ENCODE results near the gene WDTC1. TPM values are rescaled to one million over a fixed set of nuclear protein-coding genes. Genes with fewer than 3 reads are reported as not detected.

Gene WDTC1
- total and polyA plus RNA-seq, 9 of the 15 experiments (the other 6 are each of a cell fraction or from before 2014, with no cell fraction given) = 0.18 to 32.3 (median 8.8) TPM

DNA sequence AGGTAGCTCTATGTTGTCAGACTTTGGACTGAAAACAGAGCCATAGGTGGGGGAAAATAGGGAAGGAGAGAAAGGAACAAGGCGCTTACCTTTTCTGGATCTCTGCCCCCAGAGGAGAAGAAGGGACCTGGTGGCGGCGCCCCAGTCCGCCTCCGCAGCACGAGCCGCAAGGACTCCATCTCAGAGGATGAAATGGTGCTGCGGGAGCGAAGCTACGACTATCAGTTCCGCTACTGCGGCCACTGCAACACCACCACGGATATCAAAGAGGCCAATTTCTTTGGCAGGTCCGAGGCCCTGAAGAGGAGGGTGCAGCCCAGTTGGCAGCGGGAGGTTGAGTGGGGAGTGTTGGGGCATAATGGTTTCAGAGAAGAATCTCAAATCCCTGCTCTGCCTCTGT lies 69.1 kb downstream of the WDTC1 start:
- H3K4me1 ChIP-seq (replicated peaks in 1 of 2; ENCODE audit: control insufficient read depth in 2 of 2, insufficient read depth in 2 of 2, low read length in 2 of 2) = peaks cover 0 to 15% of the 10 kb centered on the region in 2 experiments; a peak in 2 of 5 replicates
- H3K9me3 ChIP-seq (replicated peaks; ENCODE audit: control insufficient read depth, insufficient read depth, low read depth, low read length) = no peaks in the 10 kb centered on the region
- H3K79me2 ChIP-seq (ENCODE audit: control insufficient read depth, insufficient read depth, low read length) = no peaks in the 10 kb centered on the region
- no TSS peak for BruUV-seq (replicated peaks)
- DNase-seq (ENCODE audit: extremely low read depth in 1 of 4, low spot score in 3 of 4) = no peak
- in situ Hi-C loops (cut with MboI) (loop anchor here (5.0 kb wide), 1 partner anchor 84 kb away; no protein-coding TSS in a partner anchor), intact Hi-C loops (cut with micrococcal nuclease) (loop anchor here (5.0 kb wide), 2 partner anchors 54 to 69 kb away; partner anchors contain the start of gene FCN3)
- no peak overlapping the region for H3K27ac ChIP-seq (ENCODE audit: extremely low read depth, low read depth, low read length)
- FAIRE-seq = no peak
- H3K9ac ChIP-seq (ENCODE audit: insufficient read depth in 1 of 2, low read depth in 2 of 2, low read length in 2 of 2) = no peak overlapping the region
- H3K4me3 ChIP-seq = no peak overlapping the region
- CTCF ChIA-PET (ENCODE audit: low intra/inter-chr PET ratio) = interaction anchor here (0.6 to 1.3 kb wide), 3 partner anchors 85 to 266 kb away, joined by 3 to 4 read pairs (median 3); no protein-coding TSS in a partner anchor
- 0 out of 2 replicates have a peak, but pooled peaks cover 7% of the 10 kb centered on the region for H4K20me1 ChIP-seq (replicated peaks; ENCODE audit: control insufficient read depth, insufficient read depth, low read length)
- POLR2A ChIA-PET = interaction anchor here (0.8 to 1.1 kb wide), 2 partner anchors 9 to 88 kb away, joined by 3 read pairs; no protein-coding TSS in a partner anchor
- TF ChIP-seq RFX7 (CRISPR knock-in tag; IDR thresholded peaks at IDR 0.05) (no peak), BRF1 (IDR thresholded peaks at IDR 0.05; ENCODE audit: borderline replicate concordance, extremely low read depth, insufficient read length) (no peak), CREM (IDR thresholded peaks at IDR 0.05; ENCODE audit: low read depth) (no peak)
- TF ChIP-seq, protein P1, sequence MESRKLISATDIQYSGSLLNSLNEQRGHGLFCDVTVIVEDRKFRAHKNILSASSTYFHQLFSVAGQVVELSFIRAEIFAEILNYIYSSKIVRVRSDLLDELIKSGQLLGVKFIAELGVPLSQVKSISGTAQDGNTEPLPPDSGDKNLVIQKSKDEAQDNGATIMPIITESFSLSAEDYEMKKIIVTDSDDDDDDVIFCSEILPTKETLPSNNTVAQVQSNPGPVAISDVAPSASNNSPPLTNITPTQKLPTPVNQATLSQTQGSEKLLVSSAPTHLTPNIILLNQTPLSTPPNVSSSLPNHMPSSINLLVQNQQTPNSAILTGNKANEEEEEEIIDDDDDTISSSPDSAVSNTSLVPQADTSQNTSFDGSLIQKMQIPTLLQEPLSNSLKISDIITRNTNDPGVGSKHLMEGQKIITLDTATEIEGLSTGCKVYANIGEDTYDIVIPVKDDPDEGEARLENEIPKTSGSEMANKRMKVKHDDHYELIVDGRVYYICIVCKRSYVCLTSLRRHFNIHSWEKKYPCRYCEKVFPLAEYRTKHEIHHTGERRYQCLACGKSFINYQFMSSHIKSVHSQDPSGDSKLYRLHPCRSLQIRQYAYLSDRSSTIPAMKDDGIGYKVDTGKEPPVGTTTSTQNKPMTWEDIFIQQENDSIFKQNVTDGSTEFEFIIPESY (CRISPR knock-in tag; IDR thresholded peaks at IDR 0.05) = peak; percentile 98
- TF ChIP-seq, protein P2, sequence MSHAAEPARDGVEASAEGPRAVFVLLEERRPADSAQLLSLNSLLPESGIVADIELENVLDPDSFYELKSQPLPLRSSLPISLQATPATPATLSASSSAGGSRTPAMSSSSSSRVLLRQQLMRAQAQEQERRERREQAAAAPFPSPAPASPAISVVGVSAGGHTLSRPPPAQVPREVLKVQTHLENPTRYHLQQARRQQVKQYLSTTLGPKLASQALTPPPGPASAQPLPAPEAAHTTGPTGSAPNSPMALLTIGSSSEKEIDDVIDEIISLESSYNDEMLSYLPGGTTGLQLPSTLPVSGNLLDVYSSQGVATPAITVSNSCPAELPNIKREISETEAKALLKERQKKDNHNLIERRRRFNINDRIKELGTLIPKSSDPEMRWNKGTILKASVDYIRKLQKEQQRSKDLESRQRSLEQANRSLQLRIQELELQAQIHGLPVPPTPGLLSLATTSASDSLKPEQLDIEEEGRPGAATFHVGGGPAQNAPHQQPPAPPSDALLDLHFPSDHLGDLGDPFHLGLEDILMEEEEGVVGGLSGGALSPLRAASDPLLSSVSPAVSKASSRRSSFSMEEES (CRISPR knock-in tag; IDR thresholded peaks at IDR 0.05) = no peak
- TF ChIP-seq, protein P3, sequence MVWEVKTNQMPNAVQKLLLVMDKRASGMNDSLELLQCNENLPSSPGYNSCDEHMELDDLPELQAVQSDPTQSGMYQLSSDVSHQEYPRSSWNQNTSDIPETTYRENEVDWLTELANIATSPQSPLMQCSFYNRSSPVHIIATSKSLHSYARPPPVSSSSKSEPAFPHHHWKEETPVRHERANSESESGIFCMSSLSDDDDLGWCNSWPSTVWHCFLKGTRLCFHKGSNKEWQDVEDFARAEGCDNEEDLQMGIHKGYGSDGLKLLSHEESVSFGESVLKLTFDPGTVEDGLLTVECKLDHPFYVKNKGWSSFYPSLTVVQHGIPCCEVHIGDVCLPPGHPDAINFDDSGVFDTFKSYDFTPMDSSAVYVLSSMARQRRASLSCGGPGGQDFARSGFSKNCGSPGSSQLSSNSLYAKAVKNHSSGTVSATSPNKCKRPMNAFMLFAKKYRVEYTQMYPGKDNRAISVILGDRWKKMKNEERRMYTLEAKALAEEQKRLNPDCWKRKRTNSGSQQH (CRISPR knock-in tag; IDR thresholded peaks at IDR 0.05) = no peak
- peaks cover 18% of the 10 kb centered on the region; the same call in 2 of the 3 replicates for H3K36me3 ChIP-seq (ENCODE audit: control insufficient read depth, insufficient read depth, low read length)
- no peak overlapping the region for H2AFZ ChIP-seq (ENCODE audit: low read depth, low read length)
- no peak overlapping the region for H3K4me2 ChIP-seq (ENCODE audit: insufficient read depth, low read length)
- no peaks in the 10 kb centered on the region for H3K9me1 ChIP-seq (ENCODE audit: control insufficient read depth, insufficient read depth, low read length)
- H3K27me3 ChIP-seq (ENCODE audit: control insufficient read depth in 2 of 2, insufficient read depth in 2 of 2, low read length in 2 of 2) = no peaks in the 10 kb centered on the region
- no peak for ATAC-seq
- 69% methylated on average over 15 of the region's 15 CpGs for WGBS (ENCODE audit: insufficient coverage, low coverage, missing lambda C conversion rate)

All from K562 (cell line).